Ovary (tissue), 3 donors: ENCODE measurements around the gene BSCL2.

Source experiments
- CTCF ChIP-seq, 3 donors: fragments of 450-650 bp in 2 of 3; fragments of 200-600 bp in 1 of 3; IDR thresholded peaks; one replicate each; pipeline versions ENCODE4 v1.5.1 to v1.8.0; 2016 to 2022; ENCODE audit warnings: antibody characterized with exemption in 3 of 3, mild to moderate bottlenecking in 1 of 3
- EP300 ChIP-seq: sonication (generic); formaldehyde crosslinking; IDR thresholded peaks from one replicate; pipeline ENCODE4 v1.6.1; 2017; ENCODE audit warnings: antibody characterized with exemption
- POLR2A ChIP-seq: fragments of 450-650 bp; IDR thresholded peaks from one replicate; pipeline ENCODE4 v1.6.1; 2017; ENCODE audit warnings: antibody characterized with exemption, mild to moderate bottlenecking, moderate library complexity
- donor health status: DM: no; HTN: no; CAD: no.

GRCh38 chr11:62728171-62728988 is 21.2 kb upstream of the BSCL2 start, which contains the start of gene TTC9C:
- TF ChIP-seq CTCF (IDR thresholded peaks at IDR 0.05) = peak in 1 of 3 donors; percentile 12
- no peak for TF ChIP-seq EP300
- TF ChIP-seq POLR2A = peak; percentile 52
